HG03565 (cell line): Measurements from ENCODE around the gene OGDH.
"Not testable (repeated sequence)": the region's sequence is repeated elsewhere in the genome, so short reads cannot be mapped to it uniquely, and the experiment has no call there.

Experiments
- ATAC-seq: cut with Tn5 transposase; IDR thresholded peaks from one replicate; pipeline ENCODE4 v1.9.1; 2021; ENCODE audit warnings: mild to moderate bottlenecking, moderate library complexity; ENCODE audit not compliant: unreplicated experiment

Gene OGDH

DNA sequence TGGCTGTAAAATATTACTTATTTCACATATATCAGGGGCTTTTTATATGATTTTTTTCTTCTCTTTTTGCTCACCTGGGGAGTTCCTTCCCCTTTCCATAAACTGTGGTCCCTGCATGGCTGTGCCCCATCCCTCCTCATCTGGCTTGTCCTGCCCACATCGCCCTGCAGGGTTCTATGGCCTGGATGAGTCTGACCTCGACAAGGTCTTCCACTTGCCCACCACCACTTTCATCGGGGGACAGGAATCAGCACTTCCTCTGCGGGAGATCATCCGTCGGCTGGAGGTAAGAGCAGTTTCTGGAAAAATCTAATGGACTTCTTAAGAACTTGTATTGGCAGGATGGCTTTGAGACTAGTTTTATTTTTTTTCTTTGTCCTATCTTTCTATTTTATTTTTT, 60.1 kb downstream of the OGDH start:
- ATAC-seq: no peak

DNA sequence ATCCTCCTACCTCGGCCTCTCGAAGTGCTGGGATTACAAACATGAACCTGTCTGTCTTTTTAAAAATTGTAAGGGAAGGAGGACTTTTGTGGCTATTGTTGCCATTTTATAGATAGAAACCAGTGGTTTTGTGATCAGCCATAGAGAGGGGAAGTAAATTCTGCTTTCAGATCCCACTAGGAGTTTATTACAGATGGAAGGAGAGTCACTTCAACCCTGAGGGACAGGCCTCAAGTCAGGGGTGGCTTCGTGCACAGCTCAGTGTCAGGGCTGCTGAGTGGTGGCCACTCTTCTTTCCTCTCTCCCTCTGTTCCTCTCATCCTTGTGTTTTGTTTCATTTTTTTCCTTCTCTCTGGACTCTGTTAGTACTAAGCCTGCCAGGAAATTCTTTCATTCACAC, 60.8 kb downstream of the OGDH start:
- ATAC-seq: no peak

DNA sequence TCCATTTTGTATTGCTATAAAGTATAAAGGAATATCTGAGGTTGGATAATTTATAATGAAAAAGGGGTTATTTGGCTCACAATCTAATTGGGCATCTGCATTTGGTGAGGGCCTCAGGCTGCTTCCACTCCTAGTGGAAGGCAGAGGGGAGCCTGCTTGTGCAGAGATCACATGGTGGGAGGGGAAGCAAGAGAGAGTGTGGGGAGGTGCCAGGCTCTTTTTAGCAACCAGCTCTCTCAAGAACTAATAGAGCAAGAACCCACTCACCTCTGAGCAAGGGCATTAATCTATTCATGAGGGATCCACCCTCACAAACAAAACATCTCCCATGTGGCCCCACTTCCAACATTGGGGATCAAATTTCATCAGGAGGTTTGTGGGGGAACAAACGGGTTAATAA, 64.6 kb downstream of the OGDH start:
- ATAC-seq: no peak

DNA sequence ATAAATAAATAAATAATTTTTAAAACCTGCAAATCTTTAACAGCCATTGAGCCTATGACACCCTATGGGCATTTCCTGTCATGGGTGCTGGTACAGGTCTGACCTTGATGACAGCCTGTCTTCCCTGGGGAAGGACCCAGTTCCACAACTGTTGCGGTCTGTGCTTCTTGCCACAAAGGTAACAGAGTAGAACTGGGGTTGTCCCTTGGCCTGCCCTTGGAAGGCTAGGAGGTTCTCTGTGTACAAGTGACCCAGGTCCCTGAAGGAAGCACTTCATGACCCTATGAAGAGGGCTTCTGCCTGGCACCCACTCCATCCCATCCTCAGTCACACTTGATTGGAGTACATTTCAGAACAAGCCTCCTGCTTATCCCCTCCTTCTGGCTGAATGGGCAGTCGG, 66.9 kb downstream of the OGDH start:
- no peak for ATAC-seq

DNA sequence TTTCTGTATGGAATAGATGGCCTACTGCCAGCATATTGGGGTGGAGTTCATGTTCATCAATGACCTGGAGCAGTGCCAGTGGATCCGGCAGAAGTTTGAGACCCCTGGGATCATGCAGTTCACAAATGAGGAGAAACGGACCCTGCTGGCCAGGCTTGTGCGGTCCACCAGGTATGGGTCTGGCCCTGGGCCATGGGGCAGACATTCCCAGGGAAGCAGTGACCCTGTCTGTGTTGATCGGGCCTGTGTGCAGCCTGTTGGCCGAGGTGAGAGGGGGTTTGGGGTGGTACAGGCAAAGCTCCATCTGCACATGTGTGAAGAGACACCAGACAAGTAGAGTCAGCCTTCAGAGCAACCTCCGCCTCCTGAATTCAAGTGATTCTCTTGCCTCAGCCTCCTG, 67.3 kb downstream of the OGDH start:
- no peak for ATAC-seq

DNA sequence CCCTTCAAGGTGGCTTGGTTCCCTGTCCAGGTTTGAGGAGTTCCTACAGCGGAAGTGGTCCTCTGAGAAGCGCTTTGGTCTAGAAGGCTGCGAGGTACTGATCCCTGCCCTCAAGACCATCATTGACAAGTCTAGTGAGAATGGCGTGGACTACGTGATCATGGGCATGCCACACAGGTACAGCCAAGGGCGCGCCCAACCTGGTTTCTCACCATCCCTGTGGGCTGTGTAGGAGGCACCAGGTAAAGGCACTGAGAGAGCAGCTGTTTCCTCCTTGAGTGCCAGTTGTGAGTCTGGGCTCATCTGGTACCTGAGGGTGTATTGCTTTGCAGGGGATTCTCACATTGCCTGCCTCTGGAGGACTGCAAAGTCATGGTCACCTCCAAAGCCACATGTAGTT, 68.0 kb downstream of the OGDH start:
- ATAC-seq: no peak

DNA sequence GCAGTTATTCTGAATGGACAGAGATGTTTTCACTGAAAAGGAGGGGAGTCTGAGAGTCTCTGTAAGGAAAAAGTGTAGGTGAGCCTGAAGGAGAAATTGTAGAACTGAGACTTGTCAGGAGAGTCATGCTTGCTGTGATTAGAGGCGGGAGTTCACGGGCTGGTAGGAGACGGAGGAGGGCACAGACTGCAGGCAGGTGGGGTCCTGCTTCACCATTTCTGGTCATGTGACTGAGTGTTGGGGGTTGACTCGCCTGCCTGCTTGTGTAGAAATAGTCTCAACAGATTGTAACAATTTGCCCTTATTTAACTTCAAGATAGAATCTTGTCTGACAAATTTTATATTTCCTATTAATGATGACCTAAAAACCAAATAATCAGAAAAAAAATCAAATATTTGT, 70.3 kb downstream of the OGDH start:
- ATAC-seq: no peak

DNA sequence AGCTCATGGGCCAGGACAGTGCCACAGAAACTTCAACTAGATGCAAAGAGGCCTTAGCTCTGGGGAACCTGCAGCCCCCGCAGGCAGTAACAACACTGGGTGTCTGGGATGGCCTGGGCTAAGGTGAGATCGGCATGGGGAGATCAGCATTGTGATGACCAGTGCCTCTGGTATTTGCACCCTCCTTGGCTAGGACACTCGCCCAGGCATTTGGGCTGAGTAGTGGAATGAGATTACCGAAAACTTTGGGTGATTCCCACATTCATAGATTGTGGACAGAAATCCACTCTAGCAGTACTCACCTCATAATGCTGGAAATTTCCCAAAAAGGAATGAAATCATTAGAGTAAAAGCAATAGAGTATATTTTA, 71.7 kb downstream of the OGDH start:
- no peak for ATAC-seq

DNA sequence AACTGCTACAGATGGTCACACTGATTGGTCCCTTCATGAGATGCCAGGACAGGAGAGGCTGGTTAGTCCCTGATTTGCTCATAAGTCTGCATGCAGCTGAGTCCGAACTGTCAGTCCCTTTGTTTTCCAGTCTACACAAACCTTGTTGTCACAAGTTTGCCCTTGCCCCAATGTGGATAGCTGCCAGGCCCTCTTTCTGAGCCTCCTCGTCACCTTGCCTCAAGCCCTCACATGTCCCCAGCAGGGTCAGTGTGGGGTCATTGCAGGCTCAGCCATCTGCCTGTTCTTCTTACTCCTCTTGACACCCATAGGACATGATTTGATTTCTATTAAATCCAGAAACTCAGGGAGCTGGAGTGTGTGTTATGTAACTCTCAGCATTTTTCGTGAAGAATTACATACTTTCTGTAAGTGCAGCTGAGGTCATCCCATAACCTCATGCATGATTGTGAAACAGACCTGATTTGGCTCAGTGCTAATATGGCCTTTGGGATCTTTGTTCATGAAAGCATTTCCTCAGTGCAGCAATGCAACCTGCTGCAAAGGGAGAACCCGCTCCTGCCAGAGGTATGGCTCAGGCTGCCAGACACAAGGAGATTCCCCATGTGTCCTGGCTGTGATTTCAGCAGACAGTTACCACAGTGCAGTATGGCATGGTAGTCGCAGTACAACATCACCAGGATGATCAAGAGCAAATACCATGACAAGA, 72.2 kb downstream of the OGDH start:
- no peak for ATAC-seq

DNA sequence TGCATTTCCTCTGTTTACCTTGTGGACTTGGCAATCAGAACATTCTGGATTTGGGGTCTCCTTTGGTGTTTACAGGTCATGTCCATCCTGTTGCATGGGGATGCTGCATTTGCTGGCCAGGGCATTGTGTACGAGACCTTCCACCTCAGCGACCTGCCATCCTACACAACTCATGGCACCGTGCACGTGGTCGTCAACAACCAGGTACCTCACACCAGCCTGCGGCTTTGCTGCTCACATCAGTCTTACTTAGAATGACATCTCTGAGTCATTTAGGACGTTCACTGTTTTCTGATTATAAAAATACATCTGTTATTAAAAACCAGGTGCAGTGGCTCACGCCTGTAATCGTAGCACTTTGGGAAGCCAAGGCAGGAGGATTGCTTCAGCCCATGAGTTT, 75.2 kb downstream of the OGDH start:
- ATAC-seq: no peak

DNA sequence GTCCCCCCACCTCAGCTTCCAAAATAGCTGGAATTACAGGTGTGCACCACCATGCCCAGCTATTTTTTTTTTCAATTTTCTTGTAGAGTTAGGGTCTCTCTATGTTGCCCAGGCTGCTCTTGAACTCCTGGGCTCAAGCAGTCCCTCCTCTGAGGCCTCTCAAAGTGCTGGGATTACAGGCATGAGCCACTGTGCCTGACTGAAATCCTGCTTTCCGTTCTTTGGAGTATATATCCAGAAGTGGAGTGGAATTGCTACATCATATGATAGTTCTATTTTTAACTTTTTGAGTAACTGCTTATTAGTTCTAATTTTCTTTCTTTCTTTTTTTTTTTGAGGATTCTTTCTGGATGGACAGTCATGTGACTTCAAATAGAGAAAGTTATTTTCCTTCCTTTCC, 79.3 kb downstream of the OGDH start:
- ATAC-seq: no peak

DNA sequence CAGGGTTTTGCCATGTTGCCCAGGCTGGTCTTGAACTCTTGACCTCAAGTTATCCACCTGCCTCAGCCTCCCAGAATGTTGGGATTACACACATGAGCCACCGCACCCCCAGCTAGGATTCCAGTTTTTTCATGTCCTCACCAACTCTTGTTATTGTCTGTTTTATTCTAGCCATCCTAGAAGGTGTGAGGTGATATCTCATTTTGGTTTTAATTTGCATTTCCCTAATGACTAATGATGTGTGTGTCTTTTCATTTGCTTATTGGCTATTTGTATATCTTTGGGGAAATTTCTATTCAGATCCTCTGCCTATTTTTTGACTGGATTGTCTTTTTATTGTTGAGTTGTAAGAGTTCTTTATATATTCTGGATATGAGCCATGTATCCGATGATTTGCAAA, 83.0 kb downstream of the OGDH start:
- no peak for ATAC-seq

DNA sequence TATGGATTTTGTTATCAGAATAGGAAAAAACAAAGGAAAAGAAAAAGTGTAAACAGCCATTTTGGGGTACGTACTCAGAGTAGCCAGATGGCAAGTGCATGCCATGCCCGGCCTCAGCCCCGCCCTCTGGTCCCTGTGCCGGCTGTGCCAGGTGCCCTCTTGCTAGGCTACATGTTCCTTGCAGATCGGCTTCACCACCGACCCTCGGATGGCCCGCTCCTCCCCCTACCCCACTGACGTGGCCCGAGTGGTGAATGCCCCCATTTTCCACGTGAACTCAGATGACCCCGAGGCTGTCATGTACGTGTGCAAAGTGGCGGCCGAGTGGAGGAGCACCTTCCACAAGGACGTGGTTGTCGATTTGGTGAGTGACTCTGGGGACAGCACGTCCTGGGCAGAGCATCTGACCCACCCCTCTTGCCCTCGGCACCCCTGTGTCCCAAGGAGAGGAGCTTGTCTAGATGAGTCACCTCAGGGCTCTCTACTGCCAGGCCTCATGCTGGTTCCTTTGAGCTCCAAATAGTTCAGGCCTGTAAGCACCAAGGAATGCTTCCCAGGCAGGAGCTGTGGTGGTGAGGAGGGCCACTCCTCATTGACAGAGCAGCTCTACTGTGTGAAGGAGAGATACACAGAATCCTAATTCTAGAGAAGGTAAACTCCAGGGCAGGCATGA, 87.3 kb downstream of the OGDH start:
- no peak for ATAC-seq

DNA sequence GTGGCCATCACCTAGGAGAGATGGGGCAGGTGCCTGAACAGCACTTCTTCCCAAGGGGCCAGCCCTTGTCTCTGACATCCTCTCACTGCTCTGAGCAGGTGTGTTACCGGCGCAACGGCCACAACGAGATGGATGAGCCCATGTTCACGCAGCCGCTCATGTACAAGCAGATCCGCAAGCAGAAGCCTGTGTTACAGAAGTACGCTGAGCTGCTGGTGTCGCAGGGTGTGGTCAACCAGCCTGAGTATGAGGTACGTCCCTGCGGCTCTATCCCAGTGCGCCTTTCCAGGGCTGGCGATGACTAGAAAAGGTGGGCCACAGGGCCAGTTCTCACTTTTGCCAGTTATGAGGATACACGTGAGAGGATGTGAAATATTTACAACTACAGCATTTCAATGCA, 87.9 kb downstream of the OGDH start:
- no peak for ATAC-seq

DNA sequence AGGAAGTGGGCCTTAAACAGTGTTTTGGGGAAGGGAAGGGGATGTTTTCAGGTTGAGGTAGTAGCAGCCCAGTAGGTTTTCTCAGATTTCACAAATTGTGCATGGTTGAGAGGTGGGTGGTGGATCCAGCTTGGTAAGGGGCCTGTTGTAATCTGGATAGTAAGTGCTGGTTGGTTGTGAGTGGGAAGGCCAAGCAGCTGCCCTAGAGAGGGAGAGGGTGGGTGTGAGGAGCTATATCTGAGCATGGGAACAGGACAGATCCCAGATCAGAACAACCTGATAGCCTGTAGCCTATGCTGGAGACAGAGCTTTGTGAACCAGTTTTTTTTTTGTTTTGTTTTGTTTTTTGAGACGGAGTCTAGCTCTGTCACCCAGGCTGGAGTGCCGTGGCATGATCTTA, 88.3 kb downstream of the OGDH start:
- no peak for ATAC-seq

DNA sequence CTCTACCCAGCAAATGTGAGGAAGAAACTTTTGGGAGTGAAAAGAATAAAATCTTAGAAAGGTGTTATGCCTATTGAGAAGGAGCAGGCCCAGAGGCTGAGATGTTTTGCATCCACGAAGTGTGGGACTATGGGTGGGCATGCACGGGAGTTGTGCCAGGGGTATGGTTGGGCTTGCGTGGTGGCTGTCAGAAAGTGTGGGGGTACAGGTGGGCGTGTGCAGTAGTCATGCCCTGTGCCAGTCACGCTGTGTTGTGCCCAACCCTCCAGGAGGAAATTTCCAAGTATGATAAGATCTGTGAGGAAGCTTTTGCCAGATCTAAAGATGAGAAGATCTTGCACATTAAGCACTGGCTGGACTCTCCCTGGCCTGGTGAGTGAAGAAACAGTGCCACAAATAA, 89.3 kb downstream of the OGDH start:
- ATAC-seq: no peak

DNA sequence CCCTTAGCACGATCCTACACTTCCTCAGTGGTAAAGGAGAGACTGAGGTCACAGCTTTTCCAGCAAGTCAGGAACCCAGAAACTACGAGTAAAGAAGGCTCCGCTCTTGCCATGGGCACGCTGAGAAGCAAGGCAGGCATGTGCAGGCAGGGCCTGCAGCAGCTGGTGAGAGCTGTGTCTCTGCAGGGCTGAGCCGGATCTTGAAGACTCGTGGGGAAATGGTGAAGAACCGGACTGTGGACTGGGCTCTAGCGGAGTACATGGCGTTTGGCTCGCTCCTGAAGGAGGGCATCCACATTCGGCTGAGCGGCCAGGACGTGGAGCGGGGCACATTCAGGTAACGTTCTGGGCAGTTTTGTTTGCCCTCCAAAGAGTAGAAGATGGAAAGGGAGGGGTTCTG, 90.3 kb downstream of the OGDH start:
- no peak for ATAC-seq

DNA sequence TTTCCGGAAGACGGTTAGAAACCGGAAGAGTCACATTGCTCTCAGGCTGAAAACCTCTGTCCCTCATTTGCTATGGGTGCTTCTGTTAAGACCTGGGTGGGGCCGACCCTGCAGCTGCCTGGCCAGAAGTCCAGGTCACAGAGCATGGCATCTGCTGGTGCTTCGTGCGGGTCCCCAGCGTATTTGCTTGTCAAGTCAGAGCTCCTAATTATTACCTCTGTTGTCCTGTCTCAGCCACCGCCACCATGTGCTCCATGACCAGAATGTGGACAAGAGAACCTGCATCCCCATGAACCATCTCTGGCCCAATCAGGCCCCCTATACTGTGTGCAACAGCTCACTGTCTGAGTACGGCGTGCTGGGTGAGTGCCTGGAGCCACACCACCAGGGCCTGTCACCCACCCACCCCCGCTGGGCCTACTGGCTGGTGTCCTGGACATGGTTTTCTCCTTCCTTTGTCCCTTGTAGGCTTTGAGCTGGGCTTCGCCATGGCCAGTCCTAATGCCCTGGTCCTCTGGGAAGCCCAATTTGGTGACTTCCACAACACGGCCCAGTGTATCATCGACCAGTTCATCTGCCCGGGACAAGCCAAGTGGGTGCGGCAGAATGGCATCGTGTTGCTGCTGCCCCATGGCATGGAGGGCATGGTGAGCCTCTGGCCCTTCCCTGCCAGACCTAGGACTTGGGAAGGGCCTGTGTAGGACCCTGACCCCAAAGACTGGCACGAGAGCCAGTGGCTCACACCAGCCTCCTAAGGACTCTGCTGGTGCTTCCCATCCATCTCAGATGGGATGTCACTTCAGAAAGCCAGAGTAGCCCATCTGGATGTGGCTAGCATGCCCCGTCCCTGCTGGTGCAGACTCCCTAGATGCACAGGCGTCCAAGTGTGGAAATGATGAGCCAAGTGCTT, 91.0 kb downstream of the OGDH start:
- ATAC-seq: no peak

DNA sequence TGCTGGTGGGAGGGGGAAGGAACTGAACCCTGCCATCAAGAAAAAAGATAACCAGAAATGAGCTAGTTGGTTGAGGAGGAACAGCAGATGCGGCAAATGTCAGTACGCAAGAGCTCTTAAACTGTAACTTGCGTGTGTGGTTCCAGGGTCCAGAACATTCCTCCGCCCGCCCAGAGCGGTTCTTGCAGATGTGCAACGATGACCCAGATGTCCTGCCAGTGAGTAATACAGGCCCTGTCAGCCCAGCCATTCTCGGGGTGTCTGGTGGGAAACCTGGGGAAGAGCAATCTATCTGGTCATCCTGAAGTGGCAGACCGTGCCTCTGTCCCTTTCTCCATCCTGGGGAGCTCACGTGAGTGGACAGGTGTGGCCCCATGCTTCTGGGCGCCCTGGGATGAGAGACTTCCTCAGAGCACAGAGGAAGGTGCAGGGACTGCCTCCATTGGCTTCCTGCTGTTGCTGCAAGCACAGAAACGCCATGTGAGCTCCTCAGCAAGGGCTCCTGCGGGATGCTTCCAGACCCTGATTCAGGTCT, 91.7 kb downstream of the OGDH start:
- no peak for ATAC-seq

DNA sequence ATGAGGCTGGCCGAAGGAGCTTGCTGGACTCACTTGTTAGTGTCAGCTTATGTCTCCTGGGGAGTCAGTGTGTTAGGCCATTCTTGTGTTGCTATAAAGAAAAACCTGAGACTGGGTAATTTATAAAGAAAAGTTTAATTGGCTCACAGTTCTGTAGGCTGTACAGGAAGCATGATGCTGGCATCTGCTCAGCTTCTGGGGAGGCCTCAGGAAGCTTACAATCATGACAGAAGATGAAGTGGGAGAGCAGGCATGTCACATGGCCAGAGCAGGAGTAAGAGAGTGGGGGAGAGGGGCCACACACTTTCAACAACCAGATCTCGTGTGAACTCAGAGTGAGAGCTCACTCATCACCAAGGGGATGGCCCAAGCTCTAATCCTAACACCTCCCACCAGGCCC, 93.2 kb downstream of the OGDH start:
- ATAC-seq: not testable (repeated sequence)

DNA sequence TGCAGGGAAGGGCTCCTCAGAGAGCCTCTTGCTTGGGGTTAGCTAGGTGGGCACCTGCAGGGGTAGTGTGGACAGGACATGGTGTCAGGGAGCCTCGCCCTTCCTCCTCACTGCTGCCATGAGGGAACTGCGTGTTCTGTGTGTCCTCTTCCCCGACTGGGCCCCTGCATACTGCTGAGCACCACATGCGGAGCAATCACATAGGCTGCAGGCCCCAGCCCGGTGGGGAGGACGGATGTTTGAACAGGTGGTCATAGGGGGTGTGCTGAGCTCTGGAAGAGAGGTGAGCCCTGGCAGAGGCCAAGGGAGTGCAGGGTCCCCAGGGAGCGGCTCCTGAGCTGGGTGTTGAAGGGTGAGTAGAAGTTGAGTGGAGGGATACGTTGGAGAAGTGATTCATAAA, 93.9 kb downstream of the OGDH start:
- ATAC-seq: no peak

DNA sequence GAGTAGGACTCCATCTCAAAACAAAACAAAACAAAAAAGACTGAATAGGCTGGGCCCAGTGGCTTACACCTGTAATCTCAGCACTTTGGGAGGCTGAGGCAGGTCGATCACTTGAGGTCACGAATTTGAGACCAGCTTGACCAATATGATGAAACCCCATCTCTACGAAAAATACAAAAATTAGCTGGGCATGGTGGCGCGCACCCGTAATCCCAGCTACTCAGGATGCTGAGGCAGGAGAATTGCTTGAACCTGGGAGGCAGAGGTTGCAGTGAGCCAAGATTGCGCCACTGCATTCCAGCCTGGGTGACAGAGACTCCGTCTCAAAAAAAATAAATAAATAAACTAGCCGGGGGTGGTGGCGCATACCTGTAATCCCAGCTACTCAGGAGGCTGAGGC, 97.0 kb downstream of the OGDH start:
- not testable (repeated sequence) for ATAC-seq
